Uterus (tissue), 4 donors: ENCODE data around the gene RRAS2. TPM values are rescaled to one million over a fixed set of nuclear protein-coding genes. Genes with fewer than 3 reads are reported as not detected.

Experiments
- DNase-seq, 2 donors: peaks; one replicate each; pipeline ENCODE4 v3.0.0-alpha.2; 2019 to 2020
- H3K27ac ChIP-seq, 2 donors: fragments of 200-600 bp; sonication (generic); 1 replicate in 1 of 2; 2 replicates in 1 of 2; pipeline ENCODE4 v1.5.1; 2016 to 2018
- H3K27me3 ChIP-seq, 2 donors: fragments of 200-600 bp; sonication (generic); one replicate each; pipeline ENCODE4 v1.5.1; 2018 to 2019; ENCODE audit warnings: control low read depth in 1 of 2
- H3K36me3 ChIP-seq, 2 donors: fragments of 200-600 bp; sonication (generic); one replicate each; pipeline ENCODE4 v1.5.1; 2019; ENCODE audit warnings: control low read depth in 1 of 2
- H3K4me1 ChIP-seq, 2 donors: fragments of 200-600 bp; sonication (generic); one replicate each; pipeline ENCODE4 v1.5.1; 2018 to 2019; ENCODE audit warnings: control low read depth in 1 of 2
- H3K4me3 ChIP-seq, 2 donors: fragments of 200-600 bp; sonication (generic); 1 replicate in 1 of 2; 2 replicates in 1 of 2; pipeline ENCODE4 v1.5.1; 2018 to 2019; ENCODE audit warnings: mild to moderate bottlenecking in 1 of 2
- H3K9me3 ChIP-seq, 2 donors: fragments of 200-600 bp; sonication (generic); one replicate each; pipeline ENCODE4 v1.5.1; 2019; ENCODE audit warnings: control low read depth in 1 of 2
- POLR2A ChIP-seq, 2 donors: fragments of 450-650 bp; IDR thresholded peaks; one replicate each; pipeline ENCODE4 v1.6.1; 2016; ENCODE audit warnings: antibody characterized with exemption in 2 of 2, mild to moderate bottlenecking in 1 of 2, moderate library complexity in 1 of 2
- intact Hi-C: fragments of 100-400 bp; cut with DNase I; formaldehyde crosslinking; loops from one replicate; pipeline ENCODE4 v1.15.1; 2023; ENCODE audit warnings: low total_unique reads
- total RNA-seq, 4 donors: library from RNA; depleted of rRNA in 3 of 4; stranded (reverse); fragments of >200 nt in 3 of 4; gene quantifications; one replicate each; pipeline versions ENCODE4 v1.1.0 to v1.2.4, GENCODE V29; 2014 to 2023
- TF ChIP-seq, protein P1 (sequence below), 4 experiments: fragments of 200-600 bp in 2 of 4; fragments of 450-650 bp in 2 of 4; sonication (generic) in 2 of 4; IDR thresholded peaks; one replicate each; pipeline ENCODE4 v1.5.1; 2016 to 2019; ENCODE audit warnings: antibody characterized with exemption in 4 of 4, mild to moderate bottlenecking in 2 of 4, moderate library complexity in 1 of 4
- donor health status: DM: yes; HTN: yes; CAD: no.

RRAS2 gene
- total RNA-seq, 4 donors from 2014 or later = 18.7 to 43.6 (median 36.8) TPM

- intact Hi-C loops = no loop called here
- Histone ChIP-seq H3K27ac (no peak overlapping the region), H3K9me3 (no peaks in the 10 kb centered on the region), H3K4me1 (no peaks in the 10 kb centered on the region), H3K4me3 (no peak overlapping the region), H3K27me3 (no peaks in the 10 kb centered on the region), H3K36me3 (no peaks in the 10 kb centered on the region)
- no peak for TF ChIP-seq POLR2A (IDR thresholded peaks at IDR 0.05)
- TF ChIP-seq, protein P1, sequence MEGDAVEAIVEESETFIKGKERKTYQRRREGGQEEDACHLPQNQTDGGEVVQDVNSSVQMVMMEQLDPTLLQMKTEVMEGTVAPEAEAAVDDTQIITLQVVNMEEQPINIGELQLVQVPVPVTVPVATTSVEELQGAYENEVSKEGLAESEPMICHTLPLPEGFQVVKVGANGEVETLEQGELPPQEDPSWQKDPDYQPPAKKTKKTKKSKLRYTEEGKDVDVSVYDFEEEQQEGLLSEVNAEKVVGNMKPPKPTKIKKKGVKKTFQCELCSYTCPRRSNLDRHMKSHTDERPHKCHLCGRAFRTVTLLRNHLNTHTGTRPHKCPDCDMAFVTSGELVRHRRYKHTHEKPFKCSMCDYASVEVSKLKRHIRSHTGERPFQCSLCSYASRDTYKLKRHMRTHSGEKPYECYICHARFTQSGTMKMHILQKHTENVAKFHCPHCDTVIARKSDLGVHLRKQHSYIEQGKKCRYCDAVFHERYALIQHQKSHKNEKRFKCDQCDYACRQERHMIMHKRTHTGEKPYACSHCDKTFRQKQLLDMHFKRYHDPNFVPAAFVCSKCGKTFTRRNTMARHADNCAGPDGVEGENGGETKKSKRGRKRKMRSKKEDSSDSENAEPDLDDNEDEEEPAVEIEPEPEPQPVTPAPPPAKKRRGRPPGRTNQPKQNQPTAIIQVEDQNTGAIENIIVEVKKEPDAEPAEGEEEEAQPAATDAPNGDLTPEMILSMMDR (IDR thresholded peaks at IDR 0.05) = no peak
- no peak for DNase-seq
Observed at GRCh38 chr11:14331476-14332136, 27.4 kb downstream of the RRAS2 start.

DNA sequence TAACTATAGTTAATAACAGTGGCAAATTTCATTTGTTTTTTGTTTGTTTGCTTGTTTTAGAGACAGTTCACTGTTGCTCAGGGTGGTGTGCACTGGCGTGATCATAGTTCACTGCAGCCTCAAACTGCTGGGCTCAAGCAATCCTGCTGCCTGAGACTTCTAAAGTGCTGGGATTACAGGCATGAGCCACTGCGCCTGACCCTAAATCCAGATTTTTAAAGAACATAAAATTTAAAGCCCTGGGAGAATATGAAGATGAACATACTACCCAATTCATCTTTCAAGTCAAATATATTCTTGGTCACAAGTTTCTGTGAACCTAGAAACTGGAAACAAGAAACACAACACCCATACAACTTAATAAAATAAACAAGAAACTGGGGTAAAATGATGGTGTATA, 28.1 kb downstream of the RRAS2 start:
- H3K27ac ChIP-seq = no peak overlapping the region
- intact Hi-C loops = no loop called here

GRCh38 chr11:14329702-14330101, 29.3 kb downstream of the RRAS2 start:
- H3K27me3 ChIP-seq = no peaks in the 10 kb centered on the region
- H3K4me1 ChIP-seq = no peaks in the 10 kb centered on the region
- intact Hi-C loops = no loop called here
- DNase-seq = no peak
- no peak overlapping the region for H3K27ac ChIP-seq
- H3K9me3 ChIP-seq = no peaks in the 10 kb centered on the region
- no peak overlapping the region for H3K4me3 ChIP-seq
- TF ChIP-seq, protein P1 (IDR thresholded peaks at IDR 0.05) = no peak
- no peak for TF ChIP-seq POLR2A (IDR thresholded peaks at IDR 0.05)
- no peaks in the 10 kb centered on the region for H3K36me3 ChIP-seq

More for the DNA sequence above, 28.1 kb downstream of the RRAS2 start:
- H3K36me3 ChIP-seq = no peaks in the 10 kb centered on the region
- H3K27me3 ChIP-seq = no peaks in the 10 kb centered on the region
- no peak for DNase-seq
- H3K4me3 ChIP-seq = no peak overlapping the region
- H3K4me1 ChIP-seq = no peaks in the 10 kb centered on the region
- no peak for TF ChIP-seq POLR2A (IDR thresholded peaks at IDR 0.05)
- TF ChIP-seq, protein P1 (IDR thresholded peaks at IDR 0.05) = no peak
- no peaks in the 10 kb centered on the region for H3K9me3 ChIP-seq

GRCh38 chr11:14327116-14327515, 31.9 kb downstream of the RRAS2 start:
- no peaks in the 10 kb centered on the region for H3K27me3 ChIP-seq
- H3K27ac ChIP-seq = no peak overlapping the region
- H3K36me3 ChIP-seq = no peaks in the 10 kb centered on the region
- H3K4me1 ChIP-seq = no peaks in the 10 kb centered on the region
- H3K9me3 ChIP-seq = no peaks in the 10 kb centered on the region
- H3K4me3 ChIP-seq = no peak overlapping the region
- no peak for DNase-seq
- no peak for TF ChIP-seq POLR2A (IDR thresholded peaks at IDR 0.05)
- TF ChIP-seq, protein P1 (IDR thresholded peaks at IDR 0.05) = no peak
- intact Hi-C loops = no loop called here

DNA sequence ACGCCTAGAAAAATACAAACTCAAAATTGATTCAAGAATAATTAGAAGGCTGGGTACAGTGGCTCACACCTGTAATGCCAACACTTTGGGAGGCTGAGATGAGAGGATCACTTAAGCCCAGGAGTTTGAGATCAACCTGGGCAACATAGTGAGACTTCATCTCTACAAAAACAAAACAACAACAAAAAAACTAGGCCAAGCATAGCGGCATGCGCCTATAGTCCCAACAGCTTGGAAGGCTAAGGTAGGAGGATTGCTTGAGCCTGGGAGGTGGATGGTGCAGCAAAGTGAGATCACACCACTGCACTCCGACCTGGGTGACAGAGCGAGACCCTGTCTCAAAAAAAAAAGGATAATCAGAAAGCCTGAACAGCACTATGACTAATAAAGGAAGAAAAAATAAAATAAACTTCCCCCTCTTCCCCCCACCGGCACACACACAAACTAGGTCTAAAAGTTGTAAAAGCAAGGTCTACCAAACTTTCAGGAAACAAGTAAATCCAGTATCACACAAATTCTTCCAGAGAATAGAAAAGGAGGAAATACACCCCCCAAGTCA, 35.8 kb downstream of the RRAS2 start:
- H3K4me3 ChIP-seq = no peak overlapping the region
- no peaks in the 10 kb centered on the region for H3K9me3 ChIP-seq
- intact Hi-C loops = no loop called here
- DNase-seq = no peak
- no peaks in the 10 kb centered on the region for H3K4me1 ChIP-seq
- no peak overlapping the region for H3K27ac ChIP-seq
- H3K36me3 ChIP-seq = no peaks in the 10 kb centered on the region
- no peak for TF ChIP-seq POLR2A (IDR thresholded peaks at IDR 0.05)
- TF ChIP-seq, protein P1 (IDR thresholded peaks at IDR 0.05) = no peak
- H3K27me3 ChIP-seq = no peaks in the 10 kb centered on the region
